Dermis microvascular lymphatic vessel endothelial cell (primary cell): ENCODE data around the gene PGD. TPM values are rescaled to one million over a fixed set of nuclear protein-coding genes. Genes with fewer than 3 reads are reported as not detected.
A peak's percentile ranks its signal among the peaks of the same experiment; 100 is the strongest.
"Not testable (repeated sequence)": the region's sequence is repeated elsewhere in the genome, so short reads cannot be mapped to it uniquely, and the experiment has no call there.

Source experiments
- DNase-seq, 2 donors: peaks; one replicate each; pipeline versions ENCODE4 v3.0.0 to v3.0.0-alpha.2; 2010; ENCODE audit warnings: low read depth in 2 of 2
- total RNA-seq: library from RNA; depleted of rRNA; stranded (reverse); fragments of >200 nt; gene quantifications from 2 replicates; pipeline ENCODE4 v1.2.1, GENCODE V29; 2014

The PGD gene
- total RNA-seq, 1 donor from 2014 or later, result 79.3 TPM

DNA sequence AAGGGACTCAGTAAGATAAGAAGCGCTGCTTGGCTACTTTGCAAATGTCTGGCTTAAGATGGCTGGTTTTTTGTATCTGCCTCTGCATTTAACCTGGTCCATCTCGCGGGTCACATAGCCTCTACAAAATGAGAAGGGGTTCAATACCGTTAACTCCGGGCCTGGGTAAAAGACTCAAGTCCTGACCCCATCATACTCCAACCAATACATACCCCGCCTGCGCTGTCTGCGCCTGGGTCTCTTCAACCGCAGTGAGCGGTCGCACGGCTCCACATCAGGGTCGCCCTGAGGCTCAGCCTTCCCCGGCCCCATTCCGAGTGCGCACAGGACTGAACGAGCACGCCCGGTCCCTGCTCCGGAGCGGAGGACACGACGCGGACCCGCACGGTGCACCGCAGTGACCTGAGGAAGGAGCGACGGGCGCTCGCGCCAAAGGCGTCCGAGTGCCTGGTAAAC lies 558 bp upstream of the PGD start:
- DNase-seq, result no peak

DNA sequence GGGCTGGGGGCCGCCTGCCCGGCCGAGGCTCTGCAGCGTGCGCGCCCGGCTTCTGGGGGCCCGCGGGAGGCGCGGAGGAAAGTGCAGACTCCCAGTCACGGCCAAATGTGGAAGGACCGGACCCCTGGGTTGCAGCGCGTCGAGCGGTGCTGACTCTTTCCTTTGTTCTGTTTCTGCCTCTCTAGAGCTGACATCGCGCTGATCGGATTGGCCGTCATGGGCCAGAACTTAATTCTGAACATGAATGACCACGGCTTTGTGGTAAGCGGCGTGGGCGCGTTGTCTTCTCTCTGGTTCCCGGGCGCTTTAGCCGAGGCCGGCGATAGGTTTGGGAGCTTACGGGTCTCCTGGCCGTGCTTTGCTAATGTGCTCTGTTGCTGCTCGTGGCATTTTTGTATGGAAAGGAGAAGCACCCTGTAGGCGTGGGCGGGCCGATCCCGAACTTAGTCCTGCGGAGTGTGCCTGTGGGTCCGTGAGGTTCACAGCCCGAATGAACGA lies 629 bp downstream of the PGD start:
- DNase-seq, result peak in 1 of 2 donors; percentile 57

DNA sequence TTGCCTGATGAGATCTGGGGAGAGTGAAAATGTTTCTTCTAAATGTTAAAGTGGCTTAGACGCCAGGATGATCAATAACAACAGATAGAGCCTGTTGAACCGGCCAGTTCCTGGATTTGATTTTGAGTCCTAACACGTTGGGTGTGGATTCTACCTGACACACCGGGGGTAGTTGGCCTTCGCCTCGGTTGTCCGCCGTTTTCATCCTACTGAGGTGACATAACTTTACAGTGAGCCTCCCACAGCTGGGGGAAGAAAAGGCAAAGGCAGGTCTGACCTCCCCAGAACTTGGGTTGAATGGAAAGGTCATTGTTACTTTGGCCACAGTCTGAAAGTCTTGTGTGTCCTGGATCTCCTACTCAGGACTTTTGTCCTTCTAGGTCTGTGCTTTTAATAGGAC lies 1.1 kb downstream of the PGD start:
- DNase-seq, result no peak

DNA sequence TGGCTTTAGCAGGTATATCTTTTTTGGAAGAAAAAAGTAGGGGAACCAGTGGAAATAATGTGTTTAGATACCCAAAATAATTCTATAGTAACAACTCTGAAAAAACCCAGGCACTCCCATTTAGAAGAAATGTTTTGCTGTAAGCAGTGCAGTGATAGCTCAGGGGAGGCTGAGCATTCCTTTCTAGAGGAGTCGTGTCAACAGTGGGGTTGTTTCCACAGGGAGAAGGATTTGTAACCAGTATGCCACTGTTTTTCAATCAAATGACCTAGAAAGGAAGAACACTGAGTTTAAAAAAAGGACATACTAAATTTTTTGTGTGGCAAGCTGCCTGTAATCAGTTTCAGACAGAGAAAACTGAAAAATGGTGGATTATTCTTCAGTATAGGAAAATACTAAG lies 2.4 kb downstream of the PGD start:
- no peak for DNase-seq

DNA sequence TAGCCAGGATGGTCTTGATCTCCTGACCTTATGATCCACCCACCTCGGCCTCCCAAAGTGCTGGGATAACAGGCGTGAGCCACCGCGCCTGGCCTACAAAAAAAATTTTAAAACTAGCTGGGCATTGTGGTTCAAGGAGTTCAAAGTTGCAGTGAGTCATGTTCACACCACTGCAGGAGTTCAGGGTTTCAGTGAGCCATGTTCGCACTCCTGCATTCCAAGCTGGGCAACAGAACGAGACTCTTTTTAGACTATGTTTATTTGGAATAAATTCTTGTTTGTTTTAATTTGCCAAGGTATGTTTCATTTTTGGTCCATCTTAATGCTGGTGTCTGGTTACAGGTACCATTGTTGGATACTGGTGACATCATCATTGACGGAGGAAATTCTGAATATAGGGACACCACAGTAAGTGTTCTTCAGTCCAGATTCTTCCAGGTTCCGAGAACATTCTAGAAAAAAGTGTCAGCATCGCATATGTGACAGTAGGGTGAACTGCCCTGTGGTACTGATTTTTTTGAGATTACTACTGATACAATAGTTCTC lies 3.9 kb downstream of the PGD start:
- DNase-seq, result no peak

DNA sequence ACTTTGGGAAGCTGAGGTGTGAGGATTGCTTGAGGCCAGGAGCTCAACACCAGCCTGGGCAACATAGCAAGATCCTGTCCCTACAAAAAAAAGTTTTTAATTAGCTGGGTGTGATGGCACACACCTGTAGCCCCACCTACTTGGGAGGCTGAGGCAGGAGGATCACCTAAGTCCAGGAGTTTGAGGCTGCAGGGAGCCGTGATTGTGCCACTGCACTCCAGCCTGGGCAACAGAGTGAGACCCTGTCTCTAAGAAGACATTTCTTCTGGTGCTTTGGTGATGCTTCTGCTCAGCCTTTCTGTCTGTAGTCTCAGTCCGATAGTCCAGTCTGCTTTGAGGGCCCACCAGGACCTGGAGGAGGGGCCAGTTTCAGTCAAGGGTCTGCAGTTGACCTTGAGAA lies 8.3 kb downstream of the PGD start:
- DNase-seq, result no peak

DNA sequence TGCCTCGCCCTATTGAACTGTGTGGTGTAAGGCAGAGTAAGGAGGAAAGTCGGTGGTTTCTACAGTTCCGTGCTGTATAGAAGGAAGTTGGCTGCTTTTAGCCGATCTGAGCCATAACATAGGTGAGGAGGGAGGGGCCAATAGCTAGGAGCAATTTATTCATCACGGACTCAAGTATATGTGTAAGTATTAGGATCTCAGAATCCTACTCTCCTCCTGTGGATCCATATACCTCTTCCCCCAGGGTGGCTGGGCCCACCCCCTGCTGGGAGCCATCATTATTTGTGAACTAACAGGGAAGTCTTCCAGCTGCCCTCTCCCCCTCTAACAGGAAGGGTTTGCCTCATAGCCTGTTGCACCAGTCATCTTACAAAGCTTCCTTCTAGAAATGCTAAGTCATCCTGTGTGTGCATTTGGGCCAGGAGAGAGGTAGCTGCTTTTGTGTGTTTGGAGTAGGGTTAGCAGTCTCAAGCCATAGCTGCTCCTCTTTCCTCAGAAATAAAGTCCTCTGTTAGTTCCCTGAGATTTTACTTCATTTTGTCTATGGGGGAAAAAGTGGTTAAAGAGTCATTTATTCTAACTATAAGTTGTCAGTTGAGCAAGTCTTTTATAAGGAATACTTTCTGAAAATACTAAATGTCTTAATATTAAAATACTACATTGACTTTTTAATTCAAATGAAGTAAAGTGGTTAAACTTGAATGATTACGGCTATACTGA lies 16.5 kb downstream of the PGD start:
- DNase-seq, result peak in 1 of 2 donors; percentile 79

- DNase-seq, result not testable (repeated sequence)
Measured at GRCh38 chr1:10415967-10416366, 17.1 kb downstream of the PGD start.

DNA sequence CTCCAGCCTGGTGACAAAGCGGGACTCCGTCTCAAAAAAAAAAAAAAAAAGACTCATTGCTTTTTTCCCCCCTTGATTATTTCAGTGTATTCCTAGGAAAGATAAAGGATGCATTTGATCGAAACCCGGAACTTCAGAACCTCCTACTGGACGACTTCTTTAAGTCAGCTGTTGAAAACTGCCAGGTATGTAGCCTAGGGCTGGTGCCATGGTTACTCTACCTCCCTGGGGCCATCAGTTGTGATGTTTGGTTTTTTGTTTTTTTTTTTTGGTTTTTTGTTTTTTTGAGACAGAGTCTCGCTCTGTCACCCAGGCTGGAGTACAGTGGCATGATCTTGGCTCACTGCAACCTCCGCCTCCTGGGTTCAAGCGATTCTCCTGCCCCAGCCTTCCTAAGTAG lies 19.9 kb downstream of the PGD start:
- not testable (repeated sequence) for DNase-seq

GRCh38 chr1:10419351-10419750 lies 20.5 kb downstream of the PGD start:
- DNase-seq, result no peak

GRCh38 chr1:10421637-10422036 lies 22.8 kb downstream of the PGD start:
- DNase-seq, result no peak

- no peak for DNase-seq
Measured at GRCh38 chr1:10424034-10424433, 25.2 kb downstream of the PGD start.

- DNase-seq, result no peak
Measured at GRCh38 chr1:10424651-10425050, 25.8 kb downstream of the PGD start.

GRCh38 chr1:10425826-10426534 lies 27.1 kb downstream of the PGD start:
- not testable (repeated sequence) for DNase-seq

- DNase-seq, result not testable (repeated sequence)
Measured at GRCh38 chr1:10426535-10426848, 27.6 kb downstream of the PGD start.

DNA sequence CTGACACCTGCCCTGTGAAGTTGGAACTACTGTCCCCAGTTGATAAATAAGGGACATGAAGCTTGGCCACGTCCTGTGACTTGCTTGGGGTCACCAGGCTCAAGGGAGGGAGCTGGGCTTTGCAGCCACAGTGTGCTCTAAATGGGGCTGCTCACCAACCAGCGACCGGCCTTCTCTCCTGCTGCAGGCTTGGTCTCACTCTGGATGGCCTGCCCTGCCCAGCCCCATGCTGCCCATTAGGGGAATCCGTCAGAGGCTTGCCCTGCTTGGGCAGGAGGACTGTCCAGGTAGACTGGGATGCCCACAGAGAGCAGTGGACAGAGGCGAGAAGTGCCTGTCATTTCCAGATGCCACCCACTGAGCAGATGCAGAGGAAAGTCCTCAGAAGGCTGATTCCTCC lies 30.1 kb downstream of the PGD start:
- no peak for DNase-seq

DNA sequence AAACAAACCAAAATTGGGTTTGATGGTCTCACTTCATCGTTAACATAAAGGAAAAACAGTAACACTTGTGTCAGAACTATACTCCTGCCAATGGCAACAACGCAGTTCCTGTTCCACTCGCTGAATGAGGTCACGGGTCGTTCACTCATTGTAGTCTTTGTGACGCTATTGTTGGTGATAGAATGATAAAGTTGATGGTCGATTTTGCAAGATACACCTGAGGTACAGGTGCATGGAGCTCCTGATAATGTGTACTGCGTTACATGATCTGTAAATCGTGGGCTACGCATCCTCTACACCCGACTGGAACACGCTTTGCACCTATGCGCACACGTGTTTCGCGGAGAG lies 31.0 kb downstream of the PGD start:
- peak; percentile 89 to 91 for DNase-seq

- DNase-seq, result peak; percentile 67 to 83
Measured at GRCh38 chr1:10430216-10431069, 31.6 kb downstream of the PGD start, which contains the start of gene CENPS. TSS of gene CENPS (plus strand) at chr1:10430433. CDS start at chr1:10430518, 85 bp downstream.

DNA sequence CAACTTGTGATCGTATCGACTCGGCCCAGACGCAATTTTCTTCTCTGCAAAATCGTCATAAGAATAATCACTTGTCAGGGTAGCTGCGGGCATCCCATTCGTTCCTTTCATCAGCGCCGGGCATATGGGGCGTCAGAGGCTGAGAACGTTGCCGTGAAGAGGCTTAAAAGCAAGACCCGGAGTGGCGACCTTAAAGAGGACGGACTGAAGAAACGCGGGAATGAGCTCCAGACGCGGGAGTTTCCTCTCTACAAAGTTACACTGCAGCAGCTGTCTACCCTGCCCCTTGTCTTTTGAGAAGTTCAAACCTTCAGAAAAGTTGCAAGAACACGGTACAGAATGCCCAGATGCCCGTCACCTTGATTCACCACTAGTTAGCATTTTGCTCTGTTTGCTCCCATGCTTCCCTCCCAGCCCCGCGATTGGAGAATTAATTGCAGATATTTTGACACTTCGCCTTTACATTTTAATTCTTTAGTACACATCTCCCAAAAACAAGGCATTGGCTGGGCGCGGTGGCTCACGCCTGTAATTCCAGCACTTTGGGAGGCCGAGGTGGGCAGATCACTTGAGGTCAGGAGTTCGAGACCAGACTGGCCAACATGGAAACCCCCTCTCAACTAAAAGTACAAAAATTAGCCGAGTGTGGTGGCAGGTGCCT lies 32.3 kb downstream of the PGD start:
- DNase-seq, result no peak

DNA sequence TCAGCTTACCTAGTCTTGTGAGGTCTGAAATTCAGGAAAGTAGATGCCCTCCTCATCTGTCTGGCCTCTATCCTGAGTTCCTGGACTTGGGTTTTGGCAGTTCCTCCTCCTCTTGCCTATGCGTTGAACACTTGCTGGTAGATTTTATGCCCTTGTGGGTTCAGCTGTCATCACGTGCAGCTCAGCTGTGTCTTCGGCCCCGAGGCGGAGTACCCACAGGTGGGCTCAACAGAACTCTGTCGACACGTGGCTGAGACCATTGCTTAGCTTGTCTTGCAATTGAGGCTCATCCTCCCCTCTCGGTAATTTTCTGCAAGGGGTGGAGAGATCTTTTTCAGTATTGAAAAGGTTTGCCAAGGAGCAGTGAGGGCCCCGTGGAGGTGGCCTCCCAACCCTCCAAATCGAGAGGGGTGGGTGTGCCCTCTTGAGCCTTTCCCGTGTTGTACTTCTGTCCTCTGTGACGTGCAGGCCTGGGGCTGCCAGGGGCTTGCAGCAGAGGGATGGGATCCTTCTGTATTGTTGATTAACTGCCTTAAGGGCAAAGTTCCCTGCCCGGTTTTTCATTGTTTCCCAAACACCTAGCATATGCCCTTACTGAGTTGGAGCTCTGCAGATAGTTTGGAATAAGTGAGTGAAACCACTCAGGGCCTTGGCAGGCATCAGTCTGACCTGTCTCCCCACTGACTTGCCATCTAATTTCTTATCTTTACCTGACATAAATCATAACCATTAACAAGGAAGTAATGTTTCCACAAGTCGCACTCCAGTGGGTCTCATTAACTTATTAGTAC lies 34.2 kb downstream of the PGD start:
- DNase-seq, result no peak
